ENCODE results near the gene FRMD4B.
"Not testable (repeated sequence)": the region's sequence is repeated elsewhere in the genome, so short reads cannot be mapped to it uniquely, and the experiment has no call there.

The FRMD4B gene

GRCh38 chr3:69359916-69360315, 26.0 kb downstream of the FRMD4B start:
- no peak for DNase-seq

GRCh38 chr3:69359339-69359893, 26.5 kb downstream of the FRMD4B start:
- no peak for DNase-seq

GRCh38 chr3:69357196-69357595, 28.7 kb downstream of the FRMD4B start:
- no peak for DNase-seq

GRCh38 chr3:69354948-69355347, 30.9 kb downstream of the FRMD4B start:
- DNase-seq: no peak

GRCh38 chr3:69353503-69353902, 32.4 kb downstream of the FRMD4B start:
- DNase-seq: no peak

GRCh38 chr3:69353088-69353478, 32.8 kb downstream of the FRMD4B start:
- no peak for DNase-seq

GRCh38 chr3:69352305-69353087, 33.4 kb downstream of the FRMD4B start:
- no peak for DNase-seq

GRCh38 chr3:69343875-69344274, 42.0 kb downstream of the FRMD4B start:
- DNase-seq: no peak

GRCh38 chr3:69342074-69342473, 43.8 kb downstream of the FRMD4B start:
- no peak for DNase-seq

- no peak for DNase-seq
Measured at GRCh38 chr3:69339760-69340159, 46.1 kb downstream of the FRMD4B start.

GRCh38 chr3:69338911-69339310, 47.0 kb downstream of the FRMD4B start:
- no peak for DNase-seq

GRCh38 chr3:69332934-69333333, 53.0 kb downstream of the FRMD4B start:
- DNase-seq: no peak

GRCh38 chr3:69330891-69331400, 54.9 kb downstream of the FRMD4B start:
- no peak for DNase-seq

- no peak for DNase-seq
Measured at GRCh38 chr3:69329892-69330291, 56.0 kb downstream of the FRMD4B start.

- DNase-seq: no peak
Measured at GRCh38 chr3:69328963-69329302, 57.0 kb downstream of the FRMD4B start.

- no peak for DNase-seq
Measured at GRCh38 chr3:69328103-69328962, 57.6 kb downstream of the FRMD4B start.

- peak; percentile 69 for DNase-seq
Measured at GRCh38 chr3:69326855-69327300, 59.0 kb downstream of the FRMD4B start.

GRCh38 chr3:69325151-69325550, 60.7 kb downstream of the FRMD4B start:
- DNase-seq: no peak

- no peak for DNase-seq
Measured at GRCh38 chr3:69324362-69325025, 61.4 kb downstream of the FRMD4B start.

GRCh38 chr3:69323941-69324340, 61.9 kb downstream of the FRMD4B start:
- no peak for DNase-seq

- DNase-seq: not testable (repeated sequence)
Measured at GRCh38 chr3:69322512-69322911, 63.4 kb downstream of the FRMD4B start.

GRCh38 chr3:69322158-69322509, 63.8 kb downstream of the FRMD4B start:
- no peak for DNase-seq

Data from activated naive CD4-positive, alpha-beta T cell treated with Interleukin-2 at 50 U/mL for 16 hours (primary cell).